SHP77 treated with DMSO at 0.1 percent for 48 hours (cell line): ENCODE measurements around the gene GSE1.

Experiments
- DNase-seq: peaks from one replicate; lab custom pipeline; 2025; lab: John Stamatoyannopoulos, UW

Gene GSE1

DNA sequence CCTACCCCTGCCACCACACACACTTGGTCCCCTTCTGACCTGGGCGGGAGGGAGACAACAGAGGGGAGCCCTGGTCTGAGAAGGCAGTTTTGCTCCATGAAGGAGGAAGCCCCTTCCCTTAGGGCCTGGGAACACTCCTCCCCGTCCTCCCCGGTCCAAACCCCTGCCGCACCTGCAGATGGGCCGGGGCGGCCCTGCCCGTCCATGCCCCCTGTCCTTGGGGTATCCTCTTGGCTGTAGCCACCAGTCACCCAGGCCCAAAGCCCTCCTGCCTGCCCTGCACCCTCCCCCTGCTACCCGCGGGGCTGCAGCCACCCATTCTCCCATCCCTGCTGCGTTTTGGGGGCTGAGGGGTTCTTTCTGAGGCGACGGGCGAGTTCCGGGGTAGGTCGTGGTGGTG, 33.9 kb downstream of the GSE1 start:
- no peak for DNase-seq

GRCh38 chr16:85648070-85648714, 35.1 kb downstream of the GSE1 start:
- DNase-seq, result no peak

- DNase-seq, result no peak
Measured at GRCh38 chr16:85648805-85649204, 35.7 kb downstream of the GSE1 start.

GRCh38 chr16:85649411-85650134, 36.5 kb downstream of the GSE1 start:
- no peak for DNase-seq

- peak; percentile 56 for DNase-seq
Measured at GRCh38 chr16:85650135-85650843, 37.2 kb downstream of the GSE1 start.

GRCh38 chr16:85650844-85651628, 37.9 kb downstream of the GSE1 start:
- DNase-seq, result peak; percentile 46

DNA sequence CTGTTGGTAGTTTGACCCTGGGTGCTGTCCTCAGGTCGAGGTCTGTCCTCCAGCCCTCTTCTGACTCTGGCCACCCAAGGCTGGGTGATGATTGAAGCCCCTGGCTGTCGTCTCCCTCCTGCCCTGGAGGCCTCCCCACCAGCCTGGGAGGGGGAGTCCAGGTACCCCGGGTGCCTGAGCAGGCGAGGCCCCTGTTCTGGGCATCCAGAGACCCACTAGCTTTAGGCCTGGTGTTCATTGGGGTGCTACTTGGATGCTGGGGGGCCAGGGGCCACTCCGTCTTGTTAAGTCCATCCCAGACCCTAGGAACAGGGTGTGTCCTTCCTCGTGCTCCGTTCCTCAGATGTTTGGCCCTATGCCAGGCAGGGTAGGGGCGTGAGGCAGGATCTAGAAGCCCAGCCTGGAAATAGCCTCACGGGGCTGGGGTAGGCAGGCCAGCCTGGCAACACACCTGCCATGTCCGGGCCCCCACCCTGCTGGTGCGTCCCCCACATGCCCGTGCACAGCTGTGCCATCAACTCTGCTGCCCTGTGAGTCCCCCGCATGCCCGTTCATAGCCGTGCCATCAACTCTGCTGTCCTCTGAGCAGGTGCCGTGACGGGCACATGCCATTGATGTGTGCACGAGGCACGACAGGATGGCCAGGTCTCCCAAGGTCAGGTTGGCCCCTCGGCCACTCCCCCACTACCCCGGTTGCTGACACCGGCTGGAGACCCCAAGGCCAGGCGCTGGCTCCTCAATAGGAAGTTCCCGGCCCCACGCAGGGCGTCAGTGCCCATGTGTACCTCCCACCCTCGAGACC, 38.7 kb downstream of the GSE1 start:
- DNase-seq, result peak; percentile 17

DNA sequence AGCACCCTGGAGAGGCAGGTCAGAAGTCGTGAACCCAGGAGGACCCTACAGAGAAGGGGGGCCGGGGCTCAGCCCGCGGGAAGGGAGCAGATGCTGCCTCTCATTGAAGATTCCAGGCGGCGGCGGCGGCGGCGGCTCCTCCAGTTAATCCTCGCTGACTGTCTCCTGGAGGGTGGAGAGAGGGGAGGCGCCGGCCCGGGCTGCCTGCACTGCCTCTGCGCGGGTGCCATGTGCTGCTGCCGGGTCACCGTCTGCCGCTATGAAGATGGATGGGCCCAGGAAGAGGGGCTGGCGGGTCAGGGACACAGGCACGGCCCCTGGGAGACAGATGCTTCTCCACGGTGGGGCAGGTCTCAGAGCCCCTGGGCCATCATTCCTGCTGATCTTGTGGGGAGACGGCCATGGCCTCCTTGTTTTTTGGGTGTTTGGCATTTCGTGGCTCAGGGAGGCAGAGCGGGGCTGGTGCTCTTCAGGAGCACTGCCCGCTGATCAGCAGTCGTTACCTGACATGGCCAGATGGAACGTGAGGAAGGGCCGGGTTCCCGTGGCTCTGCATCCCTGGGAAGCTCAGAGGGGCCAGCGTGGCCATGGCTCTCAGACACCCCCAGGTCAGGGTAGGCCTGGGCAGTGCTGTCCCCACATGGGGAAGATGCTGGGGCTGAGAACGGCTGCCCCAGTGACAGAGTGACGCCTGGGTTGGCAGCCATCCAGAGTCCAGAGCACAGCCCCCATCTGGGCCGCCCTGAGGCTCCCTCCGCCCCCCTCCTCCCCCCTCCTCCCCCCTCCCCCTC, 39.5 kb downstream of the GSE1 start:
- peak; percentile 62 for DNase-seq

- DNase-seq, result no peak
Measured at GRCh38 chr16:85653290-85653891, 40.3 kb downstream of the GSE1 start.

- no peak for DNase-seq
Measured at GRCh38 chr16:85654251-85655095, 41.4 kb downstream of the GSE1 start.

DNA sequence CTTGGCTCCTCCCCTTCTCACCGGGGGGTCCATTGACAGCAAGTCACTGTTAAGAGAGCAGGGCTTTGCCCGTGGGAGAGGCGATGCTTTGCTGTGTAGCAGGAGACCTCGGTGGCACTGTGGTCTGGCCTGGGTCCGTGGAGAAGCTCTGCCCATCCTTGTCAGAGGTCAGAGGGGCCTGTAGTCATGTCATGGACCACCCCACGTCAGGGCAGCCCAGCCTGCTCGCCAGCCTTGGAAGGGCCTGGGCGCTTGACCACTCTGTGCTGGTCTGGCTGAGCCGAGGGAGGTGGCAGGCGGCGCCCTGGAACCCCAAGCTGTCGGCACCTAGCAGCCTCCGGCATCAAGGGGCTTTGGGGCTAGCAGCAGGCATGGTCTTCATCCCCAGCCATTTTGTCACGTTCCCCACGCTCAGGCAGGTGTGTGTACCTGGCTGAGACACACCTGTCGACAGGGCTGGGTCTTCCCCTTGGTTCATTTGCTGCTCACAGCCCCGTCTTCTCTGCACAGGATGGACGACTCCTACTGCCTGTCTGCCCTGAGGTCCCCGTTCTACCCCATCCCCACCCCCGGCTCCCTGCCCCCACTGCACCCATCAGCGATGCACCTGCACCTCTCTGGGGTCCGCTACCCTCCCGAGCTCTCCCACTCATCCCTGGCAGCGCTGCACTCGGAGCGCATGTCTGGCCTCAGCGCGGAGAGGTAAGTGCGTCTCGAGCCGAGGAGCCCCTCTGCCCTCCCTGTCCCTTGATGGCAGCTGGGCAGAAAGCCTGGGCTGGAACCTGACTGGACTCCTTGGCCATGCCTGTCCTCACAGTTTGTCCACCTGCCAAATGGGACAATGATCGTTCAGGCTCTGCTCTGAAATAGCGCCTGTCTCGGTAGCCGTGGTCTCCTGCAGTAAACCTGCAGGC, 42.4 kb downstream of the GSE1 start:
- DNase-seq, result no peak

- DNase-seq, result no peak
Measured at GRCh38 chr16:85656351-85657266, 43.5 kb downstream of the GSE1 start.

- no peak for DNase-seq
Measured at GRCh38 chr16:85657267-85657650, 44.1 kb downstream of the GSE1 start.

DNA sequence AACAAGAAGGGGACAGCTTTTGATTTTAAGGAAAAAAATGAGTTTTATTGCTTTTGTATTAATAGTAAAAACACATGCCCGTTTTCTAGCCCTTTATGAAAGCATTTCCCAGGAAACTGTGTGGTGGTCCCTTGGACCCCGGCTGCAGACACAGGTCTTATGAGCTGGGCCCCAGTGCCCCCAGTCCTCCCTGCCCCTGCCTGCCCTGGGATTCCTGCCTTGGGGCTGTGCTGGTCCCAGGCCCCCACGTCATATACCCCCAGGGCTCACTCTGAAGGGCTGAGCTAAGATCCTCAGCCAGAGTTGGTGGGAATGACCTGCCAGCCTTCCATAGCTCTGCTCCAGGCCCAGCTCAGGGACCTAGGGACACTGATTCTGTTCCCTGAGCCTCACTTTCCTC, 44.9 kb downstream of the GSE1 start:
- DNase-seq, result no peak

GRCh38 chr16:85658504-85659326, 45.6 kb downstream of the GSE1 start:
- DNase-seq, result no peak

DNA sequence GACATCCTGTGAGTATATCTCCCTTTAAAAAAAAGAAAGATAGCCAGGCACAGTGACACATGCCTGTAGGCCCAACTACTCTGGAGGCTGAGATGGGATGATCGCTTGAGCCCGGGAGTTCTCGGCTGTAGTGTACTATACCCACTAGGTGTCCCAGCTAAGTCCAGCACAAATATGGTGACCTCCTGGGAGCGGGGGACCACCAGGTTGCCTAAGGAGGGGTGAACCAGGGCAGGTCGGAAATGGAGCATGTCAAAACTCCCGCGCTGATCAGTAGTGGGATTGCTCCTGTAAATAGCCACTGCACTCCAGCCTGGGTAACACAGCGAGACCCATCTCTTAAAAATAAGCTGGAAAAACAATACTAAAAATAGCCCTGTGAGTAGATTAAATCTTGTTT, 46.2 kb downstream of the GSE1 start:
- no peak for DNase-seq
